HepG2 (cell line): ENCODE results near the gene NREP. TPM values are rescaled to one million over a fixed set of nuclear protein-coding genes. Genes with fewer than 3 reads are reported as not detected.

Experiments
- KLF15 ChIP-seq: sonication (generic); formaldehyde crosslinking; IDR thresholded peaks from 2 replicates; pipeline ENCODE4 v1.8.1; 2023; ENCODE audit warnings: borderline replicate concordance, mild to moderate bottlenecking, inconsistent platforms, missing genetic modification reagents, mixed read lengths
- KMT2A ChIP-seq: sonication (generic); formaldehyde crosslinking; IDR thresholded peaks from 2 replicates; pipeline ENCODE4 v1.4.0; 2020; ENCODE audit warnings: missing genetic modification reagents
- MXD4 ChIP-seq: IDR thresholded peaks from 2 replicates; pipeline ENCODE4 v1.6.1; 2016; ENCODE audit warnings: mild to moderate bottlenecking, missing biosample characterization, missing genetic modification reagents
- NFE2L1 ChIP-seq: sonication (generic); formaldehyde crosslinking; IDR thresholded peaks from 2 replicates; pipeline ENCODE4 v1.4.0; 2020; ENCODE audit warnings: missing genetic modification reagents, mild to moderate bottlenecking, borderline replicate concordance
- PTBP1 ChIP-seq: fragments of 200-400 bp; formaldehyde crosslinking; IDR thresholded peaks from 2 replicates; pipeline ENCODE4 v1.6.1; 2018; ENCODE audit warnings: low read length, low read depth; ENCODE audit not compliant: poor library complexity, severe bottlenecking
- RBM39 ChIP-seq: fragments of 200-400 bp; formaldehyde crosslinking; IDR thresholded peaks from one replicate; pipeline ENCODE4 v1.6.1; 2018; ENCODE audit warnings: antibody characterized with exemption, mild to moderate bottlenecking, low read depth, low read length; ENCODE audit not compliant: poor library complexity, severe bottlenecking
- SMAD9 ChIP-seq: sonication (generic); formaldehyde crosslinking; IDR thresholded peaks from 2 replicates; pipeline ENCODE4 v1.5.1; 2020; ENCODE audit warnings: mild to moderate bottlenecking, missing genetic modification reagents
- SNRNP70 ChIP-seq: fragments of 200-400 bp; formaldehyde crosslinking; IDR thresholded peaks from 2 replicates; pipeline ENCODE4 v1.6.1; 2017; ENCODE audit warnings: mild to moderate bottlenecking, low read depth, low read length, moderate library complexity
- ZC3H4 ChIP-seq: sonication (generic); formaldehyde crosslinking; IDR thresholded peaks from 2 replicates; pipeline ENCODE4 v1.4.0; 2020; ENCODE audit warnings: missing genetic modification reagents, borderline replicate concordance
- ZSCAN31 ChIP-seq: sonication (generic); formaldehyde crosslinking; IDR thresholded peaks from 2 replicates; pipeline ENCODE4 v1.5.0; 2020; ENCODE audit warnings: low read depth, mild to moderate bottlenecking, missing genetic modification reagents
- polyA plus RNA-seq, 8 experiments: library from polyadenylated mRNA; depleted of rRNA in 3 of 8; stranded (reverse) in 7 of 8; unstranded in 1 of 8; fragments of >200 nt; fragmentation: Illumina TruSeq in 4 of 8; extraction: Trizol in 4 of 8; gene quantifications; 2 replicates each; pipeline versions ENCODE4 v1.2.1 to v1.2.3, GENCODE V29; 2011 to 2016; ENCODE audit warnings: low read depth in 4 of 8, missing spikeins in 1 of 8, mixed read lengths in 1 of 8; ENCODE audit not compliant: insufficient read depth in 1 of 8
- total RNA-seq, 5 experiments: library from RNA; depleted of rRNA; stranded (reverse); fragments of >200 nt; fragmentation: Illumina TruSeq; extraction: Trizol; gene quantifications; 2 replicates each; pipeline ENCODE4 v1.2.3, GENCODE V29; 2016; ENCODE audit warnings: low read depth in 1 of 5
- TF ChIP-seq, protein P1 (sequence below): IDR thresholded peaks from 2 replicates; pipeline ENCODE4 v1.6.1; 2016; ENCODE audit warnings: mild to moderate bottlenecking
- TF ChIP-seq, protein P2 (sequence below): sonication (generic); formaldehyde crosslinking; IDR thresholded peaks from 2 replicates; pipeline ENCODE4 v1.5.0; 2020; ENCODE audit warnings: mild to moderate bottlenecking, low read depth, missing genetic modification reagents, borderline replicate concordance
- TF ChIP-seq, protein P3 (sequence below), 2 experiments: sonication (generic) in 1 of 2; formaldehyde crosslinking in 1 of 2; IDR thresholded peaks; 2 replicates each; pipeline versions ENCODE4 v1.4.0 to v1.6.1; 2018 to 2020; ENCODE audit warnings: missing genetic modification reagents in 2 of 2, borderline replicate concordance in 1 of 2, low read depth in 1 of 2, mild to moderate bottlenecking in 1 of 2, missing biosample characterization in 1 of 2
- TF ChIP-seq, protein P4 (sequence below): sonication (generic); formaldehyde crosslinking; IDR thresholded peaks from 2 replicates; pipeline ENCODE4 v1.4.0; 2020; ENCODE audit warnings: missing genetic modification reagents
- TF ChIP-seq, protein P5 (sequence below): sonication (generic); formaldehyde crosslinking; IDR thresholded peaks from 2 replicates; pipeline ENCODE4 v1.4.0; 2020; ENCODE audit warnings: mild to moderate bottlenecking, missing genetic modification reagents

NREP gene
- total and polyA plus RNA-seq, 2 of the 13 experiments (the other 11 are each of a cell fraction or from before 2014, with no cell fraction given): 40.5 to 102 TPM

DNA sequence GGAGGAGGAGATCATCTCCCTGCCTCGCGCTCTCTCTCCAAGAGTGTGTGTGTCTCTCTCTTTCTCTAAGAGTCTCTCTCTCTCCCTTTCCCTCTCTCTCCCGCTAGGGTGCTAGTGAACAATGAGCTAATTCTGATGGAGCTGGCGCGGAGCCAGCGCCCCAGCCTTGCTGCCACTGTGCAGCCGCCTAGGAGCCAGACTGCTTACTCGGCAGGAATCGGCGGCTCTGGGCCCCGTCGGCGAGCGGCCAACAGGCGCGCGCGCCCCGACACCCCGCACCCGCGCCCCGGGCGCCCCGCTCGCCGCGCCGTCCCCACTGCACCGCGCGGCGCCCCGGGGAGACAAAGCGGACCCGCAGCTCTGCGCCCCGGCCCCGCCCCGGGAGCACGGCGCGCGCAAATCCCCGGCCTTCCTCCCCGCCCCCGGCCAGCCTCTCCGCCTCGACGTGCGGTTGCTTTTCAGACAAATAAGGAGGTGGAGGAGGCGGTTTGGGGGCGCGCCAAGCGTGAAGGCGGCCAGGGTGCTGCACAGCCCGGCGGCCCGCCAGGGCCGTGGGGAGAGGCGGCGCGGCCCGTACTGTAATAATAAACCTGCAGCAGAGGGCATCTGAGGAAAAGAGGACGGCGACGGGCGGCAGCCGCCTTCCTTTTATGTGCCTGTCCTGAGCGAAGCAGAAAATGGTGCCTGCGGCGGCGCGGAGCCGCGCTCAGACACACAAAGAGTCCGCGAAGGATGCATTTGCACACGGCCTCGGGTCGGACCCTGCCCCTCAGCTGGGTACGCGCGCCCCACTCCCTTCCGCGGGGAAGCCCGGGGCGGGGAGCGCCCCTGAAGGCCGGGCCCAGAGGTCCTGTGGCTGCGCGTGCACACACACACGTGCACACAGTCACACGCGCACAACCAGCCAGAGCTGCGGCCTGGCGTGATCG lies 625 bp upstream of the NREP start (continued):
- TF ChIP-seq, protein P1, sequence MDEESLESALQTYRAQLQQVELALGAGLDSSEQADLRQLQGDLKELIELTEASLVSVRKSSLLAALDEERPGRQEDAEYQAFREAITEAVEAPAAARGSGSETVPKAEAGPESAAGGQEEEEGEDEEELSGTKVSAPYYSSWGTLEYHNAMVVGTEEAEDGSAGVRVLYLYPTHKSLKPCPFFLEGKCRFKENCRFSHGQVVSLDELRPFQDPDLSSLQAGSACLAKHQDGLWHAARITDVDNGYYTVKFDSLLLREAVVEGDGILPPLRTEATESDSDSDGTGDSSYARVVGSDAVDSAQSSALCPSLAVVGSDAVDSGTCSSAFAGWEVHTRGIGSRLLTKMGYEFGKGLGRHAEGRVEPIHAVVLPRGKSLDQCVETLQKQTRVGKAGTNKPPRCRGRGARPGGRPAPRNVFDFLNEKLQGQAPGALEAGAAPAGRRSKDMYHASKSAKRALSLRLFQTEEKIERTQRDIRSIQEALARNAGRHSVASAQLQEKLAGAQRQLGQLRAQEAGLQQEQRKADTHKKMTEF (CRISPR knock-in tag): peak; percentile 62
- peak; percentile 52; the same call in 1 of the 2 replicates for TF ChIP-seq MXD4
- TF ChIP-seq RBM39: peak; percentile 56
- TF ChIP-seq PTBP1: no peak
- TF ChIP-seq, protein P2, sequence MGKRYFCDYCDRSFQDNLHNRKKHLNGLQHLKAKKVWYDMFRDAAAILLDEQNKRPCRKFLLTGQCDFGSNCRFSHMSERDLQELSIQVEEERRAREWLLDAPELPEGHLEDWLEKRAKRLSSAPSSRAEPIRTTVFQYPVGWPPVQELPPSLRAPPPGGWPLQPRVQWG (CRISPR knock-in tag): no peak
- no peak for TF ChIP-seq KMT2A (CRISPR knock-in tag)
- no peak for TF ChIP-seq SNRNP70
- no peak for TF ChIP-seq ZSCAN31
- TF ChIP-seq NFE2L1 (CRISPR knock-in tag): no peak
- TF ChIP-seq, protein P3, sequence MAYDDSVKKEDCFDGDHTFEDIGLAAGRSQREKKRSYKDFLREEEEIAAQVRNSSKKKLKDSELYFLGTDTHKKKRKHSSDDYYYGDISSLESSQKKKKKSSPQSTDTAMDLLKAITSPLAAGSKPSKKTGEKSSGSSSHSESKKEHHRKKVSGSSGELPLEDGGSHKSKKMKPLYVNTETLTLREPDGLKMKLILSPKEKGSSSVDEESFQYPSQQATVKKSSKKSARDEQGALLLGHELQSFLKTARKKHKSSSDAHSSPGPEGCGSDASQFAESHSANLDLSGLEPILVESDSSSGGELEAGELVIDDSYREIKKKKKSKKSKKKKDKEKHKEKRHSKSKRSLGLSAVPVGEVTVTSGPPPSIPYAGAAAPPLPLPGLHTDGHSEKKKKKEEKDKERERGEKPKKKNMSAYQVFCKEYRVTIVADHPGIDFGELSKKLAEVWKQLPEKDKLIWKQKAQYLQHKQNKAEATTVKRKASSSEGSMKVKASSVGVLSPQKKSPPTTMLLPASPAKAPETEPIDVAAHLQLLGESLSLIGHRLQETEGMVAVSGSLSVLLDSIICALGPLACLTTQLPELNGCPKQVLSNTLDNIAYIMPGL (CRISPR knock-in tag; IDR thresholded peaks at IDR 0.05; ENCODE audit: borderline replicate concordance in 1 of 2, low read depth in 1 of 2): peak; percentile 53 to 73; a peak in 3 of 4 replicates
- TF ChIP-seq KLF15 (CRISPR knock-in tag): no peak
- TF ChIP-seq, protein P4, sequence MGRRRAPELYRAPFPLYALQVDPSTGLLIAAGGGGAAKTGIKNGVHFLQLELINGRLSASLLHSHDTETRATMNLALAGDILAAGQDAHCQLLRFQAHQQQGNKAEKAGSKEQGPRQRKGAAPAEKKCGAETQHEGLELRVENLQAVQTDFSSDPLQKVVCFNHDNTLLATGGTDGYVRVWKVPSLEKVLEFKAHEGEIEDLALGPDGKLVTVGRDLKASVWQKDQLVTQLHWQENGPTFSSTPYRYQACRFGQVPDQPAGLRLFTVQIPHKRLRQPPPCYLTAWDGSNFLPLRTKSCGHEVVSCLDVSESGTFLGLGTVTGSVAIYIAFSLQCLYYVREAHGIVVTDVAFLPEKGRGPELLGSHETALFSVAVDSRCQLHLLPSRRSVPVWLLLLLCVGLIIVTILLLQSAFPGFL: no peak
- TF ChIP-seq SMAD9: 0 out of 2 replicates have a peak, but pooled peaks have one; percentile 47
- TF ChIP-seq, protein P5, sequence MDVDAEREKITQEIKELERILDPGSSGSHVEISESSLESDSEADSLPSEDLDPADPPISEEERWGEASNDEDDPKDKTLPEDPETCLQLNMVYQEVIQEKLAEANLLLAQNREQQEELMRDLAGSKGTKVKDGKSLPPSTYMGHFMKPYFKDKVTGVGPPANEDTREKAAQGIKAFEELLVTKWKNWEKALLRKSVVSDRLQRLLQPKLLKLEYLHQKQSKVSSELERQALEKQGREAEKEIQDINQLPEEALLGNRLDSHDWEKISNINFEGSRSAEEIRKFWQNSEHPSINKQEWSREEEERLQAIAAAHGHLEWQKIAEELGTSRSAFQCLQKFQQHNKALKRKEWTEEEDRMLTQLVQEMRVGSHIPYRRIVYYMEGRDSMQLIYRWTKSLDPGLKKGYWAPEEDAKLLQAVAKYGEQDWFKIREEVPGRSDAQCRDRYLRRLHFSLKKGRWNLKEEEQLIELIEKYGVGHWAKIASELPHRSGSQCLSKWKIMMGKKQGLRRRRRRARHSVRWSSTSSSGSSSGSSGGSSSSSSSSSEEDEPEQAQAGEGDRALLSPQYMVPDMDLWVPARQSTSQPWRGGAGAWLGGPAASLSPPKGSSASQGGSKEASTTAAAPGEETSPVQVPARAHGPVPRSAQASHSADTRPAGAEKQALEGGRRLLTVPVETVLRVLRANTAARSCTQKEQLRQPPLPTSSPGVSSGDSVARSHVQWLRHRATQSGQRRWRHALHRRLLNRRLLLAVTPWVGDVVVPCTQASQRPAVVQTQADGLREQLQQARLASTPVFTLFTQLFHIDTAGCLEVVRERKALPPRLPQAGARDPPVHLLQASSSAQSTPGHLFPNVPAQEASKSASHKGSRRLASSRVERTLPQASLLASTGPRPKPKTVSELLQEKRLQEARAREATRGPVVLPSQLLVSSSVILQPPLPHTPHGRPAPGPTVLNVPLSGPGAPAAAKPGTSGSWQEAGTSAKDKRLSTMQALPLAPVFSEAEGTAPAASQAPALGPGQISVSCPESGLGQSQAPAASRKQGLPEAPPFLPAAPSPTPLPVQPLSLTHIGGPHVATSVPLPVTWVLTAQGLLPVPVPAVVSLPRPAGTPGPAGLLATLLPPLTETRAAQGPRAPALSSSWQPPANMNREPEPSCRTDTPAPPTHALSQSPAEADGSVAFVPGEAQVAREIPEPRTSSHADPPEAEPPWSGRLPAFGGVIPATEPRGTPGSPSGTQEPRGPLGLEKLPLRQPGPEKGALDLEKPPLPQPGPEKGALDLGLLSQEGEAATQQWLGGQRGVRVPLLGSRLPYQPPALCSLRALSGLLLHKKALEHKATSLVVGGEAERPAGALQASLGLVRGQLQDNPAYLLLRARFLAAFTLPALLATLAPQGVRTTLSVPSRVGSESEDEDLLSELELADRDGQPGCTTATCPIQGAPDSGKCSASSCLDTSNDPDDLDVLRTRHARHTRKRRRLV (CRISPR knock-in tag): 0 out of 2 replicates have a peak, but pooled peaks have one; percentile 34
- TF ChIP-seq ZC3H4: 0 out of 2 replicates have a peak, but pooled peaks have one; percentile 24
